Inferior parietal cortex (tissue), 1 donor: ENCODE results near the gene BSDC1.
"Not testable (repeated sequence)": the region's sequence is repeated elsewhere in the genome, so short reads cannot be mapped to it uniquely, and the experiment has no call there.

ENCODE experiments used
- DNase-seq: peaks from one replicate; pipeline ENCODE4 v3.0.0-alpha.2; 2016; ENCODE audit errors: extremely low spot score

The BSDC1 gene

DNA sequence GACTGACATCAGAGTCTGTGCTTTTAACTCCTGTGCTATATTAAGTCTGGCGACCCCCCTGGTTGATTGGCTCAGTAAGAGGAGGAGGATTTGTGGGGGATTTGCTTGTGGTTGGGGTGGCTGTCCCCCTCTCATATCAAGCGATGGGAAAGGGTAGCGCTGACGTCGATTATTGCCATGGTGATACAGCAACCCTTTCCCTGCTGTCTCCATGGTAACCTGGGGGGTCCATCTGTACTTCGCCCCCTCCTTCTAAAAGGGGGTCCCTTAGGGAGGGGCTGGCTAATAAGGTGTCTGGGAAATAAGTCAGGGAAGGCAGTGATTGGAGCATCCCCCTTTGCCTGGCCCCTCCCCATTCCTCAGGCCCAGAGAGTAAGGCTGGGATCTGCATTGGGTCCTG lies 36.6 kb downstream of the BSDC1 start:
- no peak for DNase-seq

DNA sequence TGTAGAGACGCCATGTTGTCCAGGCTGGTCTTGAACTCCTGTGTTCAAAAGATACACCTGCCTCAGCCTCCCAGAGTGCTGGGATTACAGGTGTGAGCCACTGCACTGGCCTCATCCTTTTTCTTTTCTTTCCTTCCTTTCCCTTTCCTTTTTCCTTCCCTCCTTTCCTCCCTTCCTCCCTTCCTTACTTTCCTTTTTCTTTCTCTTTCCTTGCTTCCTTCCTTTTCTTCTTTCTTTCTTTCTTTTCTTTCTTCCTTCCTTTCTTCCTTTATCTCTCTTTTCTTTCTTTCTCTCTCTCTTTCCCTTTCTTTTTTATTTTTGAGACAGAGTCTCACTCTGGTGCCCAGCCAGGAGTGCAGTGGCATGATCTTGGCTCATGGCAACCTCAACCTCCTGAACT lies 37.8 kb downstream of the BSDC1 start:
- no peak for DNase-seq

DNA sequence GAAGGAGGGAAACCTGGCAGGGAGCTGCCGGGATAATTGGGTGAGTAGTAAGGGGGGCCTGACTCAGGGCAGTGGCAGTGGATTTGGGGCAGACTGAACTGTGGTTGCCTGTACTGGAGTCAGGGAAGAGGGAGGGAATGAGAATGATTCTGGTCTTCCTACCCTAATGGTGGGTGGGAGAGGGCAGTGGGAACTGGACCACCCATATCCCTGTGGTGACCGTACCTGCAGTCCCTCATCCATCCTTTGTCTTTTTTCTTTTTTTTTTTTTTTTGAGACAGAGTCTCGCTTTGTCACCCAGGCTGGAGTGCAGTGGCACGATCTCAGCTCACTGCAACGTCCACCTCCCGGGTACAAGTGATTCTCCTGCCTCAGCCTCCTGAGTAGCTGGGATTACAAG lies 38.5 kb downstream of the BSDC1 start:
- not testable (repeated sequence) for DNase-seq

DNA sequence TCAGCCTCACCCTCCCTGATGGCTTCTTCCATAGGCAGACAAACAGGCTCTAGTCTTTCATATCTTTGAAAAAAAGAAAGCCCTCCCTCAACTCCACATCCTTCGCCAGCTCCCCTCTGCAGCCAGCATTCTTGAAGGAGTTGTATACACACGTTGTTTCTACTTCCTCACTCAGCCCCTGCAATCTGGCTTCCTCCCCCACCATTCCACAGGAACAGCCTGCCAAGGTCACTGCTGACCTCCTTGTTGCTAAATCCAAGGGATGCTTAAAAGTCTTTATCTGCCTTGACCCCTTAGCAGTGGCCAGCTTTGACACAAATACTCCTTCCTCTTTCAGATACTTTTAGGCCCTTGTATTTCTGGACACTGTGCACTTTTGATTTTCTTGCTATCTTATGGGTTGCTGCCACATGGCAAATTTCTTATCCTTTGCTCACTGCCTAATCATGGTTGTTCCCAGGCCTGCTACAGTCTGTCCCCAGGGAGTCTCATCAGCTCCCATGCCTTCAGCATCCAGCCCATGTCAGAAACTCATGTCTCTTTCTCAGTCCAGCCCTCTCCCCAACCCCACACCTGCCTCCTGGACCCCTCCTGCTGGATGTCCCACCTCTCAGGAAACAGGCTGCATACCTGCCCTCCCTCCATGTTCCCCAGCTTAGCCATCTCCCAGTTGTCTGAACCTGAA lies 40.2 kb downstream of the BSDC1 start:
- no peak for DNase-seq

DNA sequence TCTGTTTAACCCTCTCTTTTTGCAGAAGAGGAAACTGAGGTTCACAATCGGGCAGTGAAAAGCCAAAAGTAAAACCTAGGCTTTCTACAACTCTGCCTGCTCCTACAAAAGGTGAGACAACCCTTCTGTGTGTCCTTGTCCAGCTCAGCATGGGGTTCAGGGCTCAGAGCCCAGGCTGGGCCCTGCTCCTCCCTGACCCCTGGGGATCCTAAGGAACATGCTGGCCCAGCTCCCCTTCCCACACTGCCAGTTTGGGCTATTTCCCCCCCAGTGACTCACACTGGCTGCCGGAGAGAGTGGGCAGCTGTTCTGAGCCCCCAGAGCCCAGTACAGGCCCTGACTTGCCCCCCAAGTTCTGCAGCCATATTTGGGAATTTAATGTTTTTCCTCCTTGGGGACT lies 40.8 kb downstream of the BSDC1 start:
- no peak for DNase-seq

DNA sequence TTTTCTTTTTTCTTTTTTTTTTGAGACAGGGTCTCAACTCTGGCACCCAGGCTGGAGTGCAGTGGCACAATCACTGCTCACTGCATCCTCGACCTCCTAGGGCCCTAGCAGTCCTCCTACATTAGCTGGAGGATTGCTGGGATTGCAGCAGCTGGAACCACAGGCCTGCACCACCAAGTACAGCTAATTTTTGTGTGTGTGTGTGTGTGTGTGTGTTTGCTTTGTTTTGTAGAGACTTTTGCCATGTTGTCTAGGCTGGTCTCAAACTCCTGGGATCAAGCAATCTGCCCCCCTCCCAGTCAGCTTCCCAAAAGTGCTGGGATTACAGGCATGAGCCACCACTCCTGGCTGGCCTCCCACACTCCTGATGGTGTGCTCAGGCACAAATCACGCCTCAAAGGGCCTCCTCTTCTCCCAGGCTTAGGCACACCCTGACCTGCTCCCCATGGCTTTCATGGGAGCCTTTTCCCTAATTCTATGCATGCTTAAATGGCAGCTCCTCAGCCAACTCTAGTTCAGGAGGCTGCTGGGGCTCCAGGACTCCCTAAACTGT lies 41.3 kb downstream of the BSDC1 start:
- no peak for DNase-seq

DNA sequence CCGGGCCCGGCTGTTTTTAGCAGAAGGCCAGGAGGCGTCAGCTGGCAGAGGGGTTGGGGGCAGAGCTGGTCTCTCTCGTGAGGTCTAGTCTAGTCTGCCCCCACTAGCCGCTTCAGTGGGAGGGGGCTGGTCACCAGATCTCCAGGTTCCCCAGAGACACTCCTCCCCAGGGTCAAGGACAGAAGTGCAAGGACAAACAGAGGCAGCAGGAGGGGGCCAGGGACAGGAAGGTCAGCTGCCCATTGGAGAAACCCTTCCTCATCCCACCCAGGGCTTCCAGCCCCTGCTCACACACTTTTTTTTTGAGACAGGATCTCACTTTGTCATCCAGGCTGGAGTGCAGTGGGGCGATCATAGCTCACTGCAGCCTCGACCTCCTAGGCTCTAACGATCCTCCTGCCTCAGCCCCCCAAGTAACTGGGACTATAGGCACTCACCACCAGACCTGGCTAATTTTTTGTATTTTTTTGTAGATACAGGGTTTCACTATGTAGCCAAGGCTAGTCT lies 41.9 kb downstream of the BSDC1 start:
- no peak for DNase-seq

DNA sequence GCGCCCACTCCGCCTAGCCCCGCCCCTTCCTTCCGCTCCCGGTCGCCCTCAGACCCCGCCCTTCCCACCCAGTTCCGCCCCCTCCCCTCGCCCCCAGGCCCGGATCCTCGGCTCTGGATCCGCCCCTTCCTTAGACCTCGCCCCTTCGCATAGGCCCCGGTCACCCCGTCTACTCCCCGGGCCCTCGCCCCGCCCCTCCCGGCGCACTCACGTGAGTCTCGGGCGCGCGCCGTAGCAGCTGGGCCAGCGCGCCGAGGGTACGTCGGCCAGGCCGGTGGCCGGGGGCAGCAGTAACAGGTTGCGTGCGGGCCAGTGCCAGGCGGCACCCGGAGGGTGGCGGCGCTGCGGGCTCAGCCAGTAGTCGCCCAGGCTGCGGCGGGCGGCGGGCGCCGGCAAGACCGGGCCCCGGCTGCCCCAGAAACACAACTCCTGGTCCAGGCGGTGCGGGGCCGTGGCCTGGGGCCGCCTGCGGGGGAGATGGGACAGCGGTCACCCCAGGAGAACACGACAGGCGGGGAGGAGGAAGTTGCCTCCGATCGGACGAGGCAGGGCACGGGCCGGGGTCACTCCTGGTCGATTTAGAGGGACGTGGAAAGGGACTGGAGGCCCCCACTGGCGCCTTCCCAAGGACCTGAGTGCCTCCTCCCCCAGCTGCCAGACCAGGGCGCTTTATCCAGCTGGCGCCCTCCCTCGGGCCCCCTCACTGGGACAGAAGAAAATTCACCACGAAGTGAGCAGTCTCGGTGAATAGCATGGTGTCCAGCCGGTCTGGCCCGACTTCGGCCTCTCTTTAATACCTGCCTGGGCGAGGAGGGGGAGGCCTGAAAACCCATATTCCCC lies 42.6 kb downstream of the BSDC1 start:
- DNase-seq, result peak; percentile 82

DNA sequence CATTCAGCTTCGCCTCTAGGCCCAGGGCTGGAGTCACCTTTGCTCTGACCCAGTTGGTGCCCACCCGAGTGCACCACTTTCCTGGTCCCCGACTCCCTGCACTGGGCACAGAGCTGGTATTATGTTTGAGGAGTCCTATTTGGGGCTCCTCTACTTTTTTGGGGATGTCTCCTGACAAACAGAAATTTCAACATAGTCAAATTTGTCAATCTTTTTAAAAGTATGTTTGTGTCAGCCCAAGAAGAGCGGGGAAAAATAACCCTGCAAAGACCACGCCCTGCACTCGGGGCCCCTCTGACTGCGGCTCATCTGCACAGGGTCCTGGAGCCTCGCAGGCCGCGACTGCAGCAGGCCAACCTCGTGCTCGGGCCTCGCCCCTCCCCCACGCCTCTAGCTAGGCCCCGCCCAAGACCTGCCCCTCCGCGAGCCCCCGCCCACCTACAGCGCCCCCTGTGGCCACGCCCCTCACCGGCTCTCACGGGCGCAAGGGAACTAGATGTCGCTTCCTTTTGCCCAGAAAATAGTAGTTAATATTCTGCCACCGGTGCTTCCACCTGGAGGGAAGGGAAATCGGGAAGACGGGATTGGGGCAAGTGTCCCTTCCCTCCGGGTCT lies 43.3 kb downstream of the BSDC1 start:
- DNase-seq, result no peak

DNA sequence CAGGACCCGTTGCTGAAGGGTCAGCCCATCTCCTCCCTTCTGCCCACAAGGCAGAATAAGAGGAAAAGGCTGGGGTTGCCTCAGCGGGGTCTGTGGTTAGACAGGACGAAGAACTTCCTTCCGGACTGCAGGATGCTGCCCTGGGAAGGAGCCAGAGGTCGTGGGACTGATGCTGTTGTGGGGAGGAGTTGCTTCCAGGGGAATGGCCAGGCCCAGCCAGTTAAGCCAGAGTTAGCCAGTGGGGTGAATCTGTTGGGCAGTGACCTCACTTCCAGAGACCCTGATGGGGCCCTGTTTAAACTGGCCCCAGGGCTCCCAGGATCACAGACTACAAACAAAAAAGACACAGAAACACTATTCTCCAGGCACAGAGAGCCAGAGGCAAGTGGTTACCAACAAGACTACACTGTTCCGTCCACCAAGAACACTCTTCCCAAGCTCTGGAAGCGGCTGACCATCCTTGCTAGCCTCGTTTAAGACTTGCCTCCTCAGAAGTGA lies 45.0 kb downstream of the BSDC1 start:
- no peak for DNase-seq

DNA sequence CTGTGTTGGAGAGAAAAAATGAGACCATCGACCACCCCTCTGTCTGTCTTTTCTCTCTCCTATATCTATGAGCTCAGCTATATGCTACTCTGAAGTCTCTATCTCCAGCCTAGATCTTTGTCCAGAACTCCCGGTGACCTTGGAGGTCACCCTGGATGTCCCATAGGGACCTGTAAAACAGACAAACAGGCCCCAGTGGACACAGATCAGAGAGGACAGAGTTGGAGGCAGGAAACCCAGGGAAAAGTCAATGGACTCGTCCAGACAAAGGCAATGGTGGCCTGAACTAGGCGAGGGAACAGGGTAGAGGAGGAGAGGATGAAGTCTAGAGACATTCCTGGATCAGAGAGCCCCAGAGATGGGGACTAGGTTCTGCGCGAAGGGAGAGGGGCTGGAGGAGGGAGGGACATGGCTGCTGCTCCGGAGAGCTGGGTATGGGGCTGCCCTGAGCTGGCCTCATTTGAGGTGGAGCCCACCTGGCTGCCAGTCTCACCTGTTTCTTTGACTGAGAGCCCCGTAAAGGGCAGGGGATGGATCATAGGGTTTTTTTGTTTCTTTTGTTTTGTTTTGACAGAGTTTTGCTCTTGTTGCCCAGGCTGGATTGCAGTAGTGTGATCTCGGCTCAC lies 47.6 kb downstream of the BSDC1 start:
- no peak for DNase-seq

DNA sequence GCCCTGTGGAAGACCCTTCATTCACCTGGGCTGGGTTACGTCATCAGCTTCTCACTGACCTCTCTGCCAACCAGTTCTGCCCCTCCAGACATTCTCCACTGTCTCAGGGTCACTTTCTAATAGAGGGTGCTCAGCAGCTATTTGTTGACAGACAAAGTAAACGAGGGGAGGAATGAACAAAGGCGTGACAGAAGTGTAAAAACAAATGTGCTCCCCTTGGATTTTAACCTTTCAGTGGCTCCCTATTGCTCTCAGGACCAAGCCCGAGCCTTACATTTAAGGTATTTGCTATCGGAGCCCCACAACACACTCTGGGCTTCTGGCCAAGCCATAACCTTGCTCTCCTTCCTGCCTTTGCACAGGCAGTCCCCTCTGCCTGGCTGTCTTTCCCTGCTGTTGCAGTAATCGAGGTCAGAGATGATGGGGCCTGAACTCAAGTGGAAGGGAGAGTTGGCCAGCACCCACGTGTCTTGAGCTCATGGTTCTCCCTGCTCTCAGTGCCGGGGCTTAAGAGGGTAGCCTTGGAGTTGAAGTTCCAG lies 48.9 kb downstream of the BSDC1 start:
- no peak for DNase-seq

DNA sequence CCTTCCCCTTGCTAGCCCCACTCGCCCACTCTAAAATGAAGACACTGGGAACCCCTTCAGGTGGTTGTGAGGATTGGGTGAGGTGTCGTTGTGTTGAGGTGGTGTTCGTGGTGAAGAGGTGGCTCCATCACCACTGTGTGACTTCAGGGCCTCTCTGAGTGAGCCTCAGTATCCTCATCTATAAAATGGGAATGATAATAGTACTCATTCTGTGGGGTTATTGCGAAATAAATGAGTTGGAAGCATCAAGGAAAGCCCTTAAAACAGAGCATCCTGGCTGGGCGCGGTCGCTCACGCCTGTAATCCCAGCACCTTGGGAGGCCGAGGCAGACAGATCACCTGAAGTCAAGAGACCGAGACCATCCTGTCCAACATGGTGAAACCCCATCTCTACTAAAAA lies 51.5 kb downstream of the BSDC1 start:
- DNase-seq, result no peak

DNA sequence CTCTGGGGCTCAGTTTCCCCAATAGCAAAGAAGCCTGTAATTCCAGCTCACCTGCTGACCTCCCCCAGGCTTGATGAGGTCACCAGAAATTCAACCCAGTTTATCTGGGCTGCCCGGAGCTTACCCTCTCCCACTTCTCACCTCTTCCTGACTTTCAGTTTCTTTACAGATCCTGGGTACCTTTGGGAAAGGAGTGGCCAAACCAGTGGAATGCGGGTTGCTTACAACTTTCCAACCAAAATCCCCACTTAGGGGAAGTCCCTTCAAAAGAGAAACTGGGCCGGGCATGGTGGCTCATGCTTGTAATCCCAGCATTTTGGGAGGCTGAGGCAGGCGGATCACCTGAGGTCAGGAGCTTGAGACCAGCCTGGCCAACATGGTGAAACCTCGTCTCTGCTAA lies 52.3 kb downstream of the BSDC1 start:
- no peak for DNase-seq

DNA sequence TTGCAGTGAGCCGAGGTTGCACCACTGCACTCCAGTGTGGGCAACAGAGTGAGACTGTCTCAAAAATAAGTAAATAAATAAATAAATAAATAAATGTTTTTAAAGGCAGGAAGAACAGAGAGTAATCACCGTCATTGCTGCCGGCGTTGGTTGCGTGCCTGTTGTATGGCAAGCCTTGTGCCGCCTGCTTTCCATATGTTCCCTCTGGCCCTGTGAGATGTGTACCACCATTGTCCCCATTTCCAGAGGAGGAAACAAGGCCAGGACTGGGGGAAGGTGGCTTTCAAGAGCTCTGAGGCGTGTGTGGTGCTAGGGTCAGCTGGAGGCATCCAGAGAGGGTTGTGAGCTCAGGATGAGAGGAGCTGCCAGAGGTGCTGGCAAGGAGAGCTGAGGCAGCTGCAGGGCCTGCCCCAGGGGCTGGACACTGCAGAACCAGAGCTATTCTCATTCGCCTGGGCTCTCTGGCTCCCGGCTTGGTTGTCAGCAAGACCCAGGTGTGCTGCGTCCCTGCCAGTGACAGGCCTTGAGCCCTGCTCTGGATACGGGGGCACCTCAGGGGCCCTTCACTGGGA lies 53.0 kb downstream of the BSDC1 start:
- DNase-seq, result no peak

DNA sequence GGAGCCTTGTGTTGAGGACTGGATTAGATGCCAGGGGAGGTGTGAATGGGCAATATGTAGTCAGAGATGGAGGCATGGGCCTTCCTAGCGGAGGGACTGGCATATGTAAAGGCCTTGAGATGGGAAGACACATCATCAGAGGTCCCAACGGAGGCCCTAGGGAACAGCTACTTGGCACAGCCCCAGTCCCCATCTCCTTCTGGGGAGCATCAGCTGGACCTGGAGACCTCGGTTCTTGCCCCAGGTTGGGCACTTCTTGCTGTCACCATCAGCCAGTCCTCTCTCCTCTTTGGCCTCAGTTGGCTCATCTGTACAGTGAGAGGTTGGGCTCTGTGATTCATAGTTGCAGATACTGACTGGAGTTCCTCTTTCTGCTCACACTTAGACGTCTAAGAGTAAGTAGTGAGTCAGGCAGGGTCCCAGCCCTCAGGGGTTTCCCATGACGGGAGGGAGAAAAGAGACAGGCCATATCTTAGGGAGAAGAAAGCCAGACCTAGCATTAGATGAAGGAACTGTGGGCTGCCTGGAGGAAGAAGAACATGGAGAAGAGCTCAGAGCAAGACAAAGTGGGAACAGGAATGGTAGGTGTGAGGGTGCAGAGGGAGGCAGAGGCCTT lies 54.8 kb downstream of the BSDC1 start:
- no peak for DNase-seq

DNA sequence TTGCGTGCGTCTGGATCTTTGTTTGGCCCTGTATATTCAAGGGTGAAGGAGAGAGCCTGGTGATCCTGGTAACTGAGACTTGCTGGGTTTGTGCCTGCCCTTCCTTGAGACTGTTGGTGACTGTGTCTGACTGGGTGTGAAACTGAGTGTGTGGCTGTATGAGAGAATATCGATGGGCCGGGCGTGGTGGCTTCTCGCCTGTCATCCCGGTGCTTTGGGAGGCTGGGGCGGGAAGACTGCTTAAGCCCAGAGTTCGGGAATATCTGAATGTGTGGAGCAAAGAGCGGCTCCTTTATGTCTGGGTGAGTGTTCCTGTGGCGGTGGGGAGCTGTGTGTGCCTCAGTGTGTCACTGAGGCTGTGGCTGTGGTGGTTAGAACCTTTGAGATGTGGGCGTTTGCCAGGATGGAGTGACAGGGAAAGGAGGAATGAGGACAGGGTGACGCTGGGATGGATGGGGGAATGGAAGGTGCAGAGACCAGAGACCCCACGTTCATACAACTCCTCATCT lies 55.5 kb downstream of the BSDC1 start:
- DNase-seq, result no peak

DNA sequence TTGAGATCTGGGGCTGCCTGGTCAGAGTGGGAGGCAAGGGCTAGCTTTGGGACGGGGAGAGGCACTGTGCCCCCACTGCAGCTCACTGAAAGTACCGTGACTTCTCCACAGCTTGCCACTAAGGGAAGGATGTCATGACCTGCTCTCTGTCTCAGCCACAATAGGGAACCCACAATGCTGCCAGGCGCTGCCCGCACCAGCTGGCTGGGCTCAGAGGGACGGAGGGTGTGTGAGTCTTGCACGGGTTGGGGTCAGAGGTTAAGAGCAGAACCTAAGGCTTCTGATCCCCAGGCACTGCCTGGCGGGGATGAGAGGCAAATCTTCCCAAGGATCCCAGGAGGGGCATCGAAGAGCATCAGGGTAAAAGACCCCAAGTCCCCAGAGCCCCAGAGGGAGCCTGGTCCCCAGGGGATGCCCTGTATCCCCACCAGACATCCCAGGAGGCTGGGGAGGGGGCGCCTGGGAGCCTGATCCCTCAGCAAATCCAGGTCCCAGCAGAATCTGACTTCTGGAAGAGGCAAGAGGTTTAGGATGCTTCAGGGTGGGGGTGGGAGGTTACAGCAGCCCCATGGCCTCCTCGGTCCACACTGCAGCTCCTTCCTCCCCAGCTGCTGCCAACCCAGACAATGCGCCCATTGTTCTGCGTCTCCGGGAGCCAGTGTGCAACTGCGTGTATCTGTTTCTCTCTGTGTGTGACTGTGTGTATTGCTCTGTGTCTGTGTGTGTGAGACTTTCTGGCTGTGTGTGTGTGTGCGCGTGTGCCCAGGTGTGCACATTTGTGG lies 56.2 kb downstream of the BSDC1 start:
- peak; percentile 83 for DNase-seq

DNA sequence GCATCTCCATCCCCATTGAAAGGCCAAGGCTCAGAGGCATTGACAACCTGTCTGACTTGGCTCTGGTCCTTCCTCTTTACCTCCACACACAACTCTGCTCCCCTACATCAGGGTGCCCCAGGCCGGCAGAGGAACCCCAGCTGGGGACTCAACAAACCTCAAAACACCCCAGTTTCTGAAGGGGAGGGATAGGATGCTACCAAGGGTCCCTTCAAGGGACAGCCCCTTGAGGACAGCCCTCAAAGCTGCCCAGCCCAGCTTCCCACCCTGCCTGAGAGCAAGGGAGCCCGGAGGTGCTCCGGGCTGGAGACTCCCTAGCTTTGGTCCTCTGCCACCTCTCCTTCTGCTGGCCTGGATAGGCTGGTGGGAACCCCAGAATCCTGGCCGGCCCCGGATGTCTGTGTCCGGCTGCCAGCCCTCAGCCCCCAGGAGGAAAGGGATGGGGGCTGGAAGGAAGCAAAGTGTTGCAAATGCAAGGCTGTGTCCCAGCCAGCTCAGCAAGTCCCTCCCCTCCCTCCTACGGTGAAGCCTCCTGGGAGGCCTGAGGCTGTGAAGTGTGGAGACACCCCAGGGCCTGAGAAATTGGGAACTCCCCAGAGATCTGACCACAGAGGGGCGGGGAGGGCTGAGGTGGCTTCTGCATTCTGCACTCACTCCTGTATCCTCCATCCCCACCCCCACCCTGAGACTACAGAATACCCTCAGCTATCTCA lies 57.1 kb downstream of the BSDC1 start:
- no peak for DNase-seq
